H9 (cell line): Measurements from ENCODE around the gene SNPH. TPM values are rescaled to one million over a fixed set of nuclear protein-coding genes. Genes with fewer than 3 reads are reported as not detected.

Experiments used
- DNase-seq: peaks from one replicate; pipeline ENCODE4 v3.0.0-alpha.2; 2017
- H2AFZ ChIP-seq: one replicate; pipeline ENCODE4 v1.6.1; 2013; ENCODE audit warnings: mild to moderate bottlenecking, low read length, control low read depth, moderate library complexity
- H2AK5ac ChIP-seq: 2 replicates; pipeline ENCODE4 v1.6.1; 2013; ENCODE audit warnings: low read length, control low read depth, mixed read lengths; ENCODE audit not compliant: insufficient read length
- H2BK120ac ChIP-seq: one replicate; pipeline ENCODE4 v1.6.1; 2013; ENCODE audit warnings: low read depth, mild to moderate bottlenecking, low read length, control low read depth, inconsistent platforms; ENCODE audit not compliant: poor library complexity, severe bottlenecking
- H2BK12ac ChIP-seq: 2 replicates; pipeline ENCODE4 v1.6.1; 2013; ENCODE audit warnings: low read length, control low read depth, mixed read lengths, low read depth; ENCODE audit not compliant: insufficient read length
- H2BK15ac ChIP-seq: 2 replicates; pipeline ENCODE4 v1.6.1; 2013; ENCODE audit warnings: low read depth, low read length, control low read depth
- H2BK20ac ChIP-seq: one replicate; pipeline ENCODE4 v1.6.1; 2013; ENCODE audit warnings: low read depth, mild to moderate bottlenecking, low read length, control low read depth, inconsistent platforms; ENCODE audit not compliant: poor library complexity, severe bottlenecking
- H2BK5ac ChIP-seq: 2 replicates; pipeline ENCODE4 v1.6.1; 2013; ENCODE audit warnings: low read length, control low read depth, mixed read lengths; ENCODE audit not compliant: insufficient read length
- H3K14ac ChIP-seq: 2 replicates; pipeline ENCODE4 v1.6.1; 2013; ENCODE audit warnings: low read length, control low read depth; ENCODE audit not compliant: insufficient read depth
- H3K18ac ChIP-seq: 2 replicates; pipeline ENCODE4 v1.6.1; 2013; ENCODE audit warnings: low read depth, mild to moderate bottlenecking, mixed read lengths, low read length, control low read depth; ENCODE audit not compliant: insufficient read length
- H3K23ac ChIP-seq: 2 replicates; pipeline ENCODE4 v1.6.1; 2013; ENCODE audit warnings: low read length, control low read depth, mixed read lengths, low read depth; ENCODE audit not compliant: insufficient read length
- H3K23me2 ChIP-seq: 2 replicates; pipeline ENCODE4 v1.6.1; 2013; ENCODE audit warnings: low read depth, mild to moderate bottlenecking, mixed read lengths, low read length, control low read depth; ENCODE audit not compliant: insufficient read length, poor library complexity, severe bottlenecking
- H3K27ac ChIP-seq: 2 replicates; pipeline ENCODE4 v1.5.1; 2013; ENCODE audit warnings: low read length, control low read depth, mixed read lengths, low read depth; ENCODE audit not compliant: insufficient read length
- H3K27me3 ChIP-seq: 2 replicates; pipeline ENCODE4 v1.6.1; 2013; ENCODE audit warnings: low read length, control low read depth, inconsistent platforms; ENCODE audit not compliant: insufficient read depth
- H3K4ac ChIP-seq: 2 replicates; pipeline ENCODE4 v1.6.1; 2013; ENCODE audit warnings: low read depth, mild to moderate bottlenecking, control low read depth, inconsistent platforms, low read length, moderate library complexity
- H3K4me1 ChIP-seq: 2 replicates; pipeline ENCODE4 v1.6.1; 2013; ENCODE audit warnings: low read length, control low read depth, inconsistent platforms; ENCODE audit not compliant: insufficient read depth
- H3K4me2 ChIP-seq: 2 replicates; pipeline ENCODE4 v1.6.1; 2013; ENCODE audit warnings: low read length, control low read depth, mixed read lengths; ENCODE audit not compliant: insufficient read length, insufficient read depth
- H3K56ac ChIP-seq: 2 replicates; pipeline ENCODE4 v1.6.1; 2013; ENCODE audit warnings: low read depth, mild to moderate bottlenecking, mixed read lengths, low read length, control low read depth; ENCODE audit not compliant: insufficient read length
- H3K79me1 ChIP-seq: 2 replicates; pipeline ENCODE4 v1.6.1; 2013; ENCODE audit warnings: low read depth, mild to moderate bottlenecking, moderate library complexity, low read length, control low read depth, inconsistent platforms; ENCODE audit not compliant: insufficient read depth, poor library complexity, severe bottlenecking
- H3K79me2 ChIP-seq: 2 replicates; pipeline ENCODE4 v1.6.1; 2013; ENCODE audit warnings: low read length, control low read depth, inconsistent platforms; ENCODE audit not compliant: insufficient read depth
- H3K9ac ChIP-seq: 2 replicates; pipeline ENCODE4 v1.6.1; 2013; ENCODE audit warnings: low read length, control low read depth, mixed read lengths; ENCODE audit not compliant: insufficient read length; ENCODE audit errors: extremely low read depth
- H3K9me3 ChIP-seq: one replicate; pipeline ENCODE4 v1.6.1; 2013; ENCODE audit warnings: low read depth, low read length, inconsistent platforms; ENCODE audit not compliant: control insufficient read depth
- H3T11ph ChIP-seq: one replicate; pipeline ENCODE4 v1.6.1; 2013; ENCODE audit warnings: mild to moderate bottlenecking, low read length, control low read depth, inconsistent platforms
- H4K20me1 ChIP-seq: one replicate; pipeline ENCODE4 v1.6.1; 2013; ENCODE audit not compliant: control insufficient read depth, insufficient read length, insufficient read depth
- H4K5ac ChIP-seq: 2 replicates; pipeline ENCODE4 v1.6.1; 2013; ENCODE audit warnings: low read depth, mild to moderate bottlenecking, mixed read lengths, low read length, control low read depth; ENCODE audit not compliant: insufficient read length
- H4K8ac ChIP-seq: replicated peaks from 2 replicates; pipeline ENCODE4 v1.6.1; 2013; ENCODE audit warnings: low read length, control low read depth, mixed read lengths, low read depth; ENCODE audit not compliant: insufficient read length
- H4K91ac ChIP-seq: 2 replicates; pipeline ENCODE4 v1.6.1; 2013; ENCODE audit warnings: low read depth, mild to moderate bottlenecking, moderate library complexity, mixed read lengths, low read length, control low read depth; ENCODE audit not compliant: insufficient read length
- H3K27ac Mint-ChIP-seq, 3 experiments: 2 replicates in 2 of 3; 3 replicates in 1 of 3; pipeline ENCODE4 v1.8.0; 2020 to 2021; ENCODE audit warnings: mixed read lengths in 3 of 3, mild to moderate bottlenecking in 1 of 3, moderate library complexity in 1 of 3
- H3K27me3 Mint-ChIP-seq: 2 replicates; pipeline ENCODE4 v1.8.0; 2021; ENCODE audit warnings: low read depth, mild to moderate bottlenecking, moderate library complexity, mixed read lengths
- H3K36me3 Mint-ChIP-seq, 3 experiments: 2 replicates in 2 of 3; 3 replicates in 1 of 3; pipeline ENCODE4 v1.8.0; 2020 to 2021; ENCODE audit warnings: low read depth in 3 of 3, mixed read lengths in 3 of 3; ENCODE audit not compliant: insufficient read depth in 1 of 3
- H3K4me1 Mint-ChIP-seq, 2 experiments: 2 replicates each; pipeline ENCODE4 v1.8.0; 2020; ENCODE audit warnings: mixed read lengths in 2 of 2
- H3K4me3 Mint-ChIP-seq, 2 experiments: 2 replicates in 1 of 2; 3 replicates in 1 of 2; pipeline ENCODE4 v1.8.0; 2020 to 2021; ENCODE audit warnings: mild to moderate bottlenecking in 2 of 2, mixed read lengths in 2 of 2, moderate library complexity in 1 of 2
- H3K9me3 Mint-ChIP-seq, 2 experiments: 2 replicates in 1 of 2; 3 replicates in 1 of 2; pipeline ENCODE4 v1.8.0; 2020; ENCODE audit warnings: mild to moderate bottlenecking in 2 of 2, mixed read lengths in 2 of 2, moderate library complexity in 1 of 2
- WGBS: extraction: QIAGEN DNeasy Blood & Tissue Kit; methylation state at CpG from one replicate; pipeline ENCODE4 v1.1.7; 2013; ENCODE audit warnings: missing lambda C conversion rate, low lambda C conversion rate, mixed read lengths; ENCODE audit not compliant: insufficient read length; ENCODE audit errors: extremely low coverage; 5-methylcytosine and 5-hydroxymethylcytosine counted together
- total RNA-seq: library from RNA; stranded (reverse); gene quantifications from 2 replicates; pipeline ENCODE4 v1.2.1, GENCODE V29; 2021
- TF ChIP-seq, protein P1 (sequence below): fragments of 200-600 bp; sonication (generic); conservative IDR thresholded peaks from 3 replicates; pipeline ENCODE4 v1.8.0; 2021; ENCODE audit warnings: antibody characterized with exemption, mild to moderate bottlenecking

SNPH gene
- total RNA-seq, 1 experiment from 2014 or later = 1.8 TPM

DNA sequence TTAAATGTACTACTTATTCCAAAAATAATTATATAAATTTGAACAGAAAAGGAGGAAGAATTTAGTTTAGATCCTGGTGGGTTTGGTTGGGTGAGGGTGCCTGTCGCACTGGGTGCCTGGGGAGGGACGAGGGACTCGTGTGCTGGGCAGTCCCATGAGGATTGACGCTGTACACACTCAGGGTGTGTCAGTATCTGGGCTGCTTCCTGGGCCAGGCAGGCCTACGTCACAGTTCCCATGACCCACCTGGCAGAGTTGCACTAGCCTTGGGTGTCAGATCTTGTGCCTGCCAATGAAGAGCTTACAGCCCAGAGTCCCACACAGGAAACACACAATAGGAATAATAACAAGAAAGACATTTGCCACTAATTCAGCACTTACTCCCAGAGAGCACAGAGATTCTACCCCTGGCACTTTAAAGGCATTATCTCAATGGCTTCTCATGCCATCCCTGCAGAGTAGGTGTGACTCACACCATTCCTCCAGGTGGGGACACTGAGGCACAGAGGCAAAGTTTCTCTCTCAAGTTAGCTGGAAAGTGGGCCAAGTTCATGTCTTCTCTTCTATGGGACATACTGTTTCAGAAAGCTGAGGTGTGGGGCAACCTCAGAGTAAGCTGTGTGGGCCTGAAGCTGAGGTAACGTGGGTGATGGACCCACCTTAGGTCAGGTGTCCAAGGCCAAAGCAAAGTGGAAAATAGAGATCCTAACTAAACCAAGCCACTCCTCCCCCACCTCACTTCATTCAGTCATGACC is 64.2 kb downstream of the SNPH start:
- no CpG with 5 or more reads among the region's 6 CpGs for WGBS
- Histone ChIP-seq H3K23ac (no peak overlapping the region), H3K4me2 (no peak overlapping the region), H4K5ac (no peak overlapping the region), H2BK20ac (no peak overlapping the region), H3K27me3 (no peaks in the 10 kb centered on the region), H2AFZ (no peak overlapping the region), H3K9ac (no peak overlapping the region), H2BK120ac (no peak overlapping the region), H3K4ac (no peak overlapping the region), H3T11ph (no peak overlapping the region), H3K4me1 (0 out of 2 replicates have a peak, but pooled peaks cover 4% of the 10 kb centered on the region), H4K8ac (no peak overlapping the region), H3K27ac (no peak overlapping the region), H2BK12ac (no peak overlapping the region), H4K20me1 (peaks cover 2% of the 10 kb centered on the region), H3K79me1 (peaks cover 15% of the 10 kb centered on the region), H2AK5ac (no peak overlapping the region), H3K56ac (no peak overlapping the region), H3K9me3 (no peaks in the 10 kb centered on the region), H3K14ac (no peak overlapping the region), H3K79me2 (peaks cover 6% of the 10 kb centered on the region; the same call in 1 of the 2 replicates), H2BK5ac (no peak overlapping the region), H3K23me2 (peaks cover 6% of the 10 kb centered on the region), H4K91ac (no peak overlapping the region), H3K18ac (no peak overlapping the region), H2BK15ac (no peak overlapping the region)
- no peak for DNase-seq
- Mint-ChIP-seq H3K4me3 (no peak overlapping the region), H3K27me3 (no peaks in the 10 kb centered on the region), H3K9me3 (no peaks in the 10 kb centered on the region), H3K36me3 (peaks cover 15 to 29% (median 22%) of the 10 kb centered on the region in 3 experiments; a peak in 6 of 7 replicates), H3K4me1 (peaks cover 8 to 11% of the 10 kb centered on the region in 2 experiments; a peak in 3 of 4 replicates), H3K27ac (peak overlapping the region in 1 of 3 experiments; percentile 49; a peak in 2 of 7 replicates)
- TF ChIP-seq, protein P1, sequence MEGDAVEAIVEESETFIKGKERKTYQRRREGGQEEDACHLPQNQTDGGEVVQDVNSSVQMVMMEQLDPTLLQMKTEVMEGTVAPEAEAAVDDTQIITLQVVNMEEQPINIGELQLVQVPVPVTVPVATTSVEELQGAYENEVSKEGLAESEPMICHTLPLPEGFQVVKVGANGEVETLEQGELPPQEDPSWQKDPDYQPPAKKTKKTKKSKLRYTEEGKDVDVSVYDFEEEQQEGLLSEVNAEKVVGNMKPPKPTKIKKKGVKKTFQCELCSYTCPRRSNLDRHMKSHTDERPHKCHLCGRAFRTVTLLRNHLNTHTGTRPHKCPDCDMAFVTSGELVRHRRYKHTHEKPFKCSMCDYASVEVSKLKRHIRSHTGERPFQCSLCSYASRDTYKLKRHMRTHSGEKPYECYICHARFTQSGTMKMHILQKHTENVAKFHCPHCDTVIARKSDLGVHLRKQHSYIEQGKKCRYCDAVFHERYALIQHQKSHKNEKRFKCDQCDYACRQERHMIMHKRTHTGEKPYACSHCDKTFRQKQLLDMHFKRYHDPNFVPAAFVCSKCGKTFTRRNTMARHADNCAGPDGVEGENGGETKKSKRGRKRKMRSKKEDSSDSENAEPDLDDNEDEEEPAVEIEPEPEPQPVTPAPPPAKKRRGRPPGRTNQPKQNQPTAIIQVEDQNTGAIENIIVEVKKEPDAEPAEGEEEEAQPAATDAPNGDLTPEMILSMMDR = no peak
